Karpas-422 (cell line): ENCODE measurements around the gene GGNBP2. TPM values are rescaled to one million over a fixed set of nuclear protein-coding genes. Genes with fewer than 3 reads are reported as not detected.

ENCODE experiments used
- DNase-seq: peaks from one replicate; pipeline ENCODE4 v3.0.0-alpha.2; 2015
- H2AFZ ChIP-seq: fragments of 200-600 bp; sonication (generic); 2 replicates; pipeline ENCODE4 v1.6.1; 2014; ENCODE audit warnings: antibody characterized with exemption, low read length, mixed read lengths
- H3K27ac ChIP-seq: fragments of 200-600 bp; sonication (generic); 2 replicates; pipeline ENCODE4 v1.5.1; 2014; ENCODE audit warnings: mild to moderate bottlenecking, low read length, moderate library complexity
- H3K27me3 ChIP-seq: fragments of 200-600 bp; sonication (generic); 2 replicates; pipeline ENCODE4 v1.6.1; 2014; ENCODE audit warnings: low read length, mixed read lengths
- H3K36me3 ChIP-seq: fragments of 200-600 bp; sonication (generic); 2 replicates; pipeline ENCODE4 v1.6.1; 2014; ENCODE audit warnings: low read length, mixed read lengths; ENCODE audit not compliant: insufficient read depth
- H3K4me1 ChIP-seq: fragments of 200-600 bp; sonication (generic); 2 replicates; pipeline ENCODE4 v1.6.1; 2014; ENCODE audit warnings: mild to moderate bottlenecking, low read length, mixed read lengths
- H3K4me2 ChIP-seq: fragments of 200-600 bp; sonication (generic); 2 replicates; pipeline ENCODE4 v1.6.1; 2014; ENCODE audit warnings: low read length, low read depth, mild to moderate bottlenecking; ENCODE audit not compliant: poor library complexity, severe bottlenecking
- H3K4me3 ChIP-seq: fragments of 200-600 bp; sonication (generic); 2 replicates; pipeline ENCODE4 v1.5.1; 2014; ENCODE audit warnings: mild to moderate bottlenecking, antibody characterized with exemption, low read length, mixed read lengths
- H3K79me2 ChIP-seq: fragments of 200-600 bp; sonication (generic); 2 replicates; pipeline ENCODE4 v1.6.1; 2014; ENCODE audit warnings: mild to moderate bottlenecking, low read length, mixed read lengths
- H3K9ac ChIP-seq: fragments of 200-600 bp; sonication (generic); 2 replicates; pipeline ENCODE4 v1.6.0; 2014; ENCODE audit warnings: low read length
- H3K9me2 ChIP-seq: fragments of 200-600 bp; sonication (generic), shearing (Covaris generic); replicated peaks from 2 replicates; pipeline ENCODE4 v1.6.0; 2014; ENCODE audit warnings: mild to moderate bottlenecking, low read length, moderate library complexity; ENCODE audit not compliant: insufficient read depth
- H3K9me3 ChIP-seq: fragments of 300-700, 200-600 bp; sonication (generic); 2 replicates; pipeline ENCODE4 v1.6.1; 2014; ENCODE audit warnings: low read length, mixed read lengths
- H4K20me1 ChIP-seq: fragments of 200-600 bp; sonication (generic); 2 replicates; pipeline ENCODE4 v1.6.1; 2014; ENCODE audit warnings: mild to moderate bottlenecking, antibody characterized with exemption, low read length, low read depth; ENCODE audit not compliant: insufficient read depth
- total RNA-seq: library from RNA; depleted of rRNA; stranded (reverse); fragments of >200 nt; shearing (Covaris generic); gene quantifications from 2 replicates; pipeline ENCODE4 v1.2.3, GENCODE V29; 2014; ENCODE audit warnings: low replicate concordance; rRNA removed

The GGNBP2 gene, protein sequence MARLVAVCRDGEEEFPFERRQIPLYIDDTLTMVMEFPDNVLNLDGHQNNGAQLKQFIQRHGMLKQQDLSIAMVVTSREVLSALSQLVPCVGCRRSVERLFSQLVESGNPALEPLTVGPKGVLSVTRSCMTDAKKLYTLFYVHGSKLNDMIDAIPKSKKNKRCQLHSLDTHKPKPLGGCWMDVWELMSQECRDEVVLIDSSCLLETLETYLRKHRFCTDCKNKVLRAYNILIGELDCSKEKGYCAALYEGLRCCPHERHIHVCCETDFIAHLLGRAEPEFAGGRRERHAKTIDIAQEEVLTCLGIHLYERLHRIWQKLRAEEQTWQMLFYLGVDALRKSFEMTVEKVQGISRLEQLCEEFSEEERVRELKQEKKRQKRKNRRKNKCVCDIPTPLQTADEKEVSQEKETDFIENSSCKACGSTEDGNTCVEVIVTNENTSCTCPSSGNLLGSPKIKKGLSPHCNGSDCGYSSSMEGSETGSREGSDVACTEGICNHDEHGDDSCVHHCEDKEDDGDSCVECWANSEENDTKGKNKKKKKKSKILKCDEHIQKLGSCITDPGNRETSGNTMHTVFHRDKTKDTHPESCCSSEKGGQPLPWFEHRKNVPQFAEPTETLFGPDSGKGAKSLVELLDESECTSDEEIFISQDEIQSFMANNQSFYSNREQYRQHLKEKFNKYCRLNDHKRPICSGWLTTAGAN
- 41.7 and 49.5 TPM in 2 replicates for total RNA-seq

DNA sequence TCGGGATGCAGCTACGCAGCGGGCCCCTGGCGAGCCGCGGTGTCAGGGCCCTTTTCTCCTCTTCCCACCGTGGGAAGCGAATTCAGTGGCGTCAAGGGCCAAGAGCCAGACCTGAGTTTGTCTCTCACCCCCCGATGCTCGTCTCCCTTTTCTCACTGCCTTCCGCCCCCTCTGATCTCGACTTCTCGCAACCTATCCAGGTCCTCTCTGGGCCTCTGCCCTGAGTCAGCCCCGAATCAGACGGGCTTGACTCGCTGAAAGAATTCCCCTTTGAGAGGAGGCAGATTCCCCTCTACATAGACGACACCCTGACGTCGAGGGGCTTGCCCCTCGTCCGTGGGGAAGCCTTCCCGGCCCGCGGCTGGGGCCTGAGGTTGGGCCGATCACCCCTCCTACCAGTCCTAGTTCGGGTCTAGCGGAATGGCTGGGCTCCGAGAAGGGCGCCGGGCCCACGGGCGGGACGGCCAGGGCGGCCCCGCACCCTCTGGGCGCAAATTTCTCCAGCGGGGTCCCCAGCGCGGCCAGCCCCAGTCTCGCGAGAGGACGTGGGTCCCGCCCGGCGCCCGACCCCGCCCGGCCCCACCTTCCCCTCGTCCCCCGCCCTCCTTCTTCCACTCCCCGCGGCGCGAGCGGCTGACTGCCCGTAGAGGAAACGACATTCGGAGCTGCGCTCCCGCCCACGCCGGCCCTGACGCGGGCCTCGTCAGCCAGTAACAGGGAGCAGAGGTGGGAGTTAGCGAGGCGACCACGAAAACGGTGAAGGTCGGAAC, at the start of gene GGNBP2:
GGNBP2 (plus strand) TSS at position 613 of the 770 bp plus-strand sequence. CDS start 806 bp downstream, outside the sequence.
- H4K20me1 ChIP-seq, result peaks cover 6% of the 10 kb centered on the region; the same call in 1 of the 2 replicates
- peak; percentile 97 for DNase-seq
- H2AFZ ChIP-seq, result peak within 1 kb of the TSS; percentile 40; the same call in 1 of the 2 replicates
- no peaks in the 10 kb centered on the region for H3K9me2 ChIP-seq
- peaks cover 56% of the 10 kb centered on the region for H3K79me2 ChIP-seq
- H3K27me3 ChIP-seq, result no peaks in the 10 kb centered on the region
- H3K9ac ChIP-seq, result peak within 1 kb of the TSS; percentile 100
- peak within 1 kb of the TSS; percentile 82 for H3K4me2 ChIP-seq
- peak within 1 kb of the TSS; percentile 100 for H3K4me3 ChIP-seq
- no peaks in the 10 kb centered on the region for H3K9me3 ChIP-seq
- peak within 1 kb of the TSS; percentile 93 for H3K27ac ChIP-seq
- H3K36me3 ChIP-seq, result peaks cover 11% of the 10 kb centered on the region; the same call in 1 of the 2 replicates
- peaks cover 32% of the 10 kb centered on the region for H3K4me1 ChIP-seq

DNA sequence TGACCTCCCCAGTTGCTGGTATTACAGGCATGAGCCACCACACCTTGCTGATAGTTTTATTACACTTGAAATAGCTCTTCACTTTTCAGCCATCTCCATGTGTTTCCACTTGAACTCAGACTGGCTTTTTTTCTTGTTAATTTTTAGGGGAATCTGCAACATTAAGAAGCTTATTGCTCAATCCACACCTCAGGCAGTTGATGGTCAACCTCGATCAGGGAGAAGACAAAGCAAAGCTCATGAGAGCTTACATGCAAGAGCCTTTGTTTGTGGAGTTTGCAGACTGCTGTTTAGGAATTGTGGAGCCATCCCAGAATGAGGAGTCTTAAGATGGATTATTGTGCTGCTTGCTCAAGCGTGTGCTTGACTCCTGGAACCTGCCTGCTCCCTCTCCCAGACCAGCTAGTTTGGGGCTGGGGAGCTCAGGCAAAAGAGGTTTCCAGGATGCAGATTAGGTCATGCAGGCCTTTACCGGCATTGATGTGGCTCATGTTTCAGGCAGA, 49.6 kb upstream of the GGNBP2 start:
- no peak overlapping the region for H3K4me2 ChIP-seq
- no peak for DNase-seq
- H3K27ac ChIP-seq, result no peak overlapping the region
- H3K79me2 ChIP-seq, result peaks cover 31% of the 10 kb centered on the region
- no peak overlapping the region for H3K4me3 ChIP-seq
- H3K4me1 ChIP-seq, result no peaks in the 10 kb centered on the region
- no peaks in the 10 kb centered on the region for H3K9me3 ChIP-seq
- H3K27me3 ChIP-seq, result no peaks in the 10 kb centered on the region
- H3K36me3 ChIP-seq, result peaks cover 38% of the 10 kb centered on the region
- H3K9ac ChIP-seq, result no peak overlapping the region
- no peaks in the 10 kb centered on the region for H4K20me1 ChIP-seq
- no peaks in the 10 kb centered on the region for H3K9me2 ChIP-seq
- H2AFZ ChIP-seq, result no peak overlapping the region

DNA sequence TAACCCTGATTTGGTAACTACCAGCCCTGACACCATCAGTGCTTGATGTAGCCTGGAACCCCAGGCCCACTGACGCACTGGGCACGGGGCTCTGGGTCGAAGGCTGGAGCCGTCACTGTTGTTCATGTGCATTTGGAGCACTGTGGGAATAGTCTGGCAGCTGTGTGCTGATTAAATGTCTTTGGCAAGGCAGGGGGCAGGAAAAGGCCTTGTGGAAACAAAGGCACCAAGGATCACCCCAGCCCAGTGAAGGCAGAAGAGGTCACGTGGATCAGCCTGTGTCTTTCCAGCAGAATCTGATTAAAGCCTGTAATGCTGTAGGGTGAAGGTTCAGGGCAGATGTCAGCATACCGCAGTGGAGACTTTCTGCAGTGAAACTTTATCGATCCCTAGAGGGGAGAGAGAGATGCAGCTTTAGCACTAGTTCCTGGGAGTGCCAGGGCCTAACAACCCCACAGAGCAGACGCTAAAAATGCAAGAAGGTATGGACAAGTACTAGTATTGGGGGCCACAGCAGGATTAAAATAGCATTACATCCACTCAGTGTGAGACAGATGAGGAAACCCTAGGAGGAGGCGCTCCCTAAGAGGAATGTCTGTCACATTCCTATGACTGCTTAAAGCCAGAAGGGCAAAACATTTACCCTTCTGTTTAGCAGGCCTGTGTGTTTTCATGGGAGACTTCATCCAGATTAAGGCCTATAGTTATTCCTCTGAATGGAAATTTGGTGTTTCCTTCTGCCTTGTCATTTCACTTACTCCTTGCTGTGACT, 48.5 kb upstream of the GGNBP2 start:
- Histone ChIP-seq H3K9ac (no peak overlapping the region), H3K9me3 (no peaks in the 10 kb centered on the region), H3K36me3 (peaks cover 41% of the 10 kb centered on the region)

DNA sequence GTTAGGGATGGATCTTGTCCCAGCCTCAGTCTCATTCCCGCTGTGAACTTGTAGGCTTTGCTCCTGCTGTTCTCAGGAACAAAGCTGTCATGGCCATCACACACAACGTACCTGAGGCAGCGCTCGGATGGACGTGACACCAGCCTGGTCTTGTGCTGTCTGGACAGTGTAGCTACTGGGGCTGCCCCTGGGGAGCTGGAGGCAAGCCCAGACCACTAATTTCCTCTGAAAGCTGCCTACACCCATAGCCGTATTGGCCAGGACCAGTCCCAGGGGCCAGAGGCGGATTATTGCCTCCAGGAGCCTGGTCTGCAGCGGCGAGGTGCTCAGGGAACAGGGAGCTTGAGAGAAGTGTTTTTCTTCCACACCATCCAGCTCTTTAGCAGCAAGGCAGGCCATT, 46.6 kb upstream of the GGNBP2 start:
- H2AFZ ChIP-seq, result no peak overlapping the region
- H3K9me3 ChIP-seq, result no peaks in the 10 kb centered on the region
- H3K36me3 ChIP-seq, result peaks cover 32% of the 10 kb centered on the region
- H3K27me3 ChIP-seq, result no peaks in the 10 kb centered on the region
- no peaks in the 10 kb centered on the region for H3K4me1 ChIP-seq
- no peaks in the 10 kb centered on the region for H4K20me1 ChIP-seq
- H3K27ac ChIP-seq, result no peak overlapping the region
- H3K4me2 ChIP-seq, result no peak overlapping the region
- no peaks in the 10 kb centered on the region for H3K9me2 ChIP-seq
- H3K4me3 ChIP-seq, result no peak overlapping the region
- H3K9ac ChIP-seq, result no peak overlapping the region
- DNase-seq, result no peak
- H3K79me2 ChIP-seq, result peaks cover 3% of the 10 kb centered on the region; the same call in 1 of the 2 replicates

More for the DNA sequence above, 48.5 kb upstream of the GGNBP2 start:
- Histone ChIP-seq H3K27me3 (no peaks in the 10 kb centered on the region), H2AFZ (no peak overlapping the region), H3K4me1 (no peaks in the 10 kb centered on the region), H3K4me3 (no peak overlapping the region), H3K9me2 (no peaks in the 10 kb centered on the region), H4K20me1 (no peaks in the 10 kb centered on the region), H3K4me2 (no peak overlapping the region), H3K79me2 (peaks cover 21% of the 10 kb centered on the region), H3K27ac (no peak overlapping the region)
- no peak for DNase-seq

DNA sequence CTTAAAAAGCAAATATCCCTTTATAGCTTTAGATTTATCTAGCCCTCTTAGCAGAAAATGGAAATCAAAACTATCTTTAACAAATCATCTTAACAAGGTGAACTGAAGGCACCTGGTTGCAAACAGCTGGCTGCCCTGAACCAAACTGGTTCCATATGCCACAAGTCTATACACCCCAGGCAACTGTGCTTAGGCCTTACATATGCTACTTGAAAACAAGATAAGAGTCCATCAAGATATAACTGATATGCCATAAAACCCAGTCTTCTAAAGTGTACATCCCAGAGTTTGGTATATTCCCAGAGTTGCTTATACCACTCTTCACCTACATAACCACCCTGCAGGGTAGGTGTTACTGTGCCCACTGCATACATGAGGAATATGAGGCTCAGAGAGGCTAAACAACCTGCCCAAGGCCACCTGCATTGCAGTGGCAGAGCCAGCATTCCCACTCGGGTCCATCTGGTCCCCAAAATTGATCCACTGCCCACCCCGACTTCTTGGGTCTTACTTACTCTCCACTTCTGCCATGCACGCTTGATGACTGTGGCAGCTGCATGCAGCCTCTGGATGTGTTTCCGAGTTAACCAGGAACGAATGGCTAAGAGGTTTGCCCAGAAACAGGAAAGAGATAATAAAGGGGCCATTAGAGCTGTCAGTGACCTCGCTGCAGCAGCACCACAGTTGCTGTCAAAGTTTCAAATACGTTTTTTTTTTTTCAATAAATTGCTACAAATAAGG, 46.0 kb upstream of the GGNBP2 start:
- Histone ChIP-seq H3K9me2 (no peaks in the 10 kb centered on the region), H3K79me2 (no peaks in the 10 kb centered on the region), H3K9me3 (no peaks in the 10 kb centered on the region), H3K27me3 (no peaks in the 10 kb centered on the region), H3K4me3 (no peak overlapping the region), H3K4me1 (no peaks in the 10 kb centered on the region), H3K4me2 (no peak overlapping the region), H4K20me1 (no peaks in the 10 kb centered on the region), H3K27ac (no peak overlapping the region), H2AFZ (no peak overlapping the region), H3K9ac (no peak overlapping the region), H3K36me3 (peaks cover 32% of the 10 kb centered on the region)
- no peak for DNase-seq

DNA sequence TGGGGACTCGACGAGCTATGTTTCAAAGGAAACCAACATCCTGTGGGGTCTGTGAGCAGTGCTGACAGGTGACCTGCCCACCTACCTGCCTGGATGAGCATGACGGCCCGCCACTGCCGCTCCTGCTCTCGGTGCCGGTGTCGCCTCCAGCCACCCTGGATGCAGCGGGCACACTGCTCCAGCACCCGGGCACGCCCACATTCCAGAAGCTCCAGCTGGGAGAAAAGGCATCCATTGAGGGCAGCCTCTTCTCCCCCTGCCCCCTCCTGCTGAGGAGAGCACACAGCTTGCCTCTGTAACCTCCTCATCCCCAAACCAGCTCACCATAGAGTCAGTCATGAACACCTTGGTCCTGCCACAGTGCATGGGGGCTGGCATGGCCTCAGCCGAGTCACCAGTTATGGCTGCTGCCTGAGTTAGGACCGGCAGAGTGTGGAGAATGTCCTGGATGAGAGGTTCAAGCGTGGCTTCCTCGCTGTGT, 43.9 kb upstream of the GGNBP2 start:
- Histone ChIP-seq H3K4me3 (no peak overlapping the region), H3K4me1 (no peaks in the 10 kb centered on the region), H3K27ac (no peak overlapping the region), H4K20me1 (no peaks in the 10 kb centered on the region), H2AFZ (no peak overlapping the region), H3K27me3 (no peaks in the 10 kb centered on the region), H3K4me2 (no peak overlapping the region), H3K79me2 (no peaks in the 10 kb centered on the region), H3K9me3 (no peaks in the 10 kb centered on the region), H3K9ac (no peak overlapping the region), H3K36me3 (peaks cover 29% of the 10 kb centered on the region; the same call in 1 of the 2 replicates), H3K9me2 (no peaks in the 10 kb centered on the region)
- DNase-seq, result no peak

DNA sequence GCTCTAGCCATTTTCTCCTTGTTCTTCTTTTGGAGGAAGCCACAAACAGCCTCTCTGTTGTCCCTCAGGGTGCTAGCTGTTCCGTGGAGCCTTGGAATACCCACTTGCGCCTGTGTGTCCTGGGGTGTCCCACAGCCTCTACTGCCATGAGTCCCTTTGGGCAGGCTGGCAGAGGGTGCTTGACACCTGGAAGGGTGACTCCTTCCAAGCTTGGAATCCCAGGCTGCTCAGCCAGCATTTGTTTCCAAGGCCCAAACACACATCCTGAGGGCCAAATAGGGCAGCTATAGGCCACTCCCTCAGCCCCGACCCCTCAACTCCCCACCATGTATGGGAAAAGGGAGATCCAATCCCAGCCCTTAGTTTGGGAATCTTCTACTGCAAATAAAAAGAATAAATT, 43.4 kb upstream of the GGNBP2 start:
- Histone ChIP-seq H3K4me1 (no peaks in the 10 kb centered on the region), H3K4me3 (no peak overlapping the region), H3K9me3 (no peaks in the 10 kb centered on the region), H3K9me2 (no peaks in the 10 kb centered on the region), H3K9ac (no peak overlapping the region), H3K36me3 (peaks cover 24% of the 10 kb centered on the region; the same call in 1 of the 2 replicates), H4K20me1 (no peaks in the 10 kb centered on the region), H3K4me2 (no peak overlapping the region), H3K27ac (no peak overlapping the region), H3K27me3 (no peaks in the 10 kb centered on the region), H3K79me2 (no peaks in the 10 kb centered on the region), H2AFZ (no peak overlapping the region)
- DNase-seq, result no peak
